Liver (tissue), 9 donors: Measurements from ENCODE around the gene GRAMD1C. TPM values are rescaled to one million over a fixed set of nuclear protein-coding genes. Genes with fewer than 3 reads are reported as not detected.

Experiments
- DNase-seq: peaks from one replicate; pipeline ENCODE4 v3.0.0-alpha.2; 2017; ENCODE audit warnings: low spot score
- H3K27ac ChIP-seq, 2 donors: one replicate each; pipeline ENCODE4 v1.7.0; 2013; ENCODE audit warnings: inconsistent platforms in 2 of 2, low read length in 2 of 2, control low read depth in 1 of 2, low read depth in 1 of 2, mild to moderate bottlenecking in 1 of 2
- H3K27me3 ChIP-seq, 4 donors: one replicate each; pipeline versions ENCODE4 v1.6.1 to v1.7.0; 2013; ENCODE audit warnings: low read length in 3 of 4, inconsistent platforms in 1 of 4, mild to moderate bottlenecking in 1 of 4, moderate library complexity in 1 of 4; ENCODE audit not compliant: control insufficient read depth in 4 of 4, insufficient read depth in 4 of 4
- H3K36me3 ChIP-seq, 4 donors: one replicate each; pipeline versions ENCODE4 v1.6.1 to v1.7.0; 2013; ENCODE audit warnings: low read length in 3 of 4, mild to moderate bottlenecking in 3 of 4, low read depth in 1 of 4, moderate library complexity in 1 of 4; ENCODE audit not compliant: control insufficient read depth in 4 of 4, insufficient read depth in 3 of 4
- H3K4me1 ChIP-seq, 4 donors: one replicate each; pipeline versions ENCODE4 v1.6.1 to v1.7.0; 2013; ENCODE audit warnings: low read length in 3 of 4, mild to moderate bottlenecking in 3 of 4, moderate library complexity in 1 of 4; ENCODE audit not compliant: control insufficient read depth in 4 of 4, insufficient read depth in 4 of 4
- H3K4me3 ChIP-seq, 3 donors: one replicate each; pipeline versions ENCODE4 v1.6.1 to v1.7.0; 2013; ENCODE audit warnings: low read length in 3 of 3, control low read depth in 1 of 3, low read depth in 1 of 3, mild to moderate bottlenecking in 1 of 3
- H3K9ac ChIP-seq, 2 donors: one replicate each; pipeline ENCODE4 v1.7.0; 2013; ENCODE audit warnings: low read length in 2 of 2, mild to moderate bottlenecking in 2 of 2, moderate library complexity in 2 of 2, control low read depth in 1 of 2, low read depth in 1 of 2
- H3K9me3 ChIP-seq, 4 donors: one replicate each; pipeline versions ENCODE4 v1.6.1 to v1.7.0; 2013; ENCODE audit warnings: low read length in 3 of 4; ENCODE audit not compliant: control insufficient read depth in 4 of 4
- CTCF ChIP-seq: fragments of 150-350 bp; IDR thresholded peaks from 2 replicates; pipeline ENCODE4 v1.5.1; 2017; ENCODE audit warnings: improper control_type of control experiment, low read depth, low read length; ENCODE audit not compliant: missing input control
- EGR1 ChIP-seq, 2 donors: IDR thresholded peaks; 2 replicates each; pipeline ENCODE4 v1.6.1; 2016 to 2018; ENCODE audit warnings: antibody characterized with exemption in 2 of 2, low read depth in 2 of 2
- FOXA1 ChIP-seq: IDR thresholded peaks from 2 replicates; pipeline ENCODE4 v1.6.1; 2016; ENCODE audit warnings: antibody characterized with exemption
- FOXA2 ChIP-seq: IDR thresholded peaks from 2 replicates; pipeline ENCODE4 v1.6.1; 2016; ENCODE audit warnings: antibody characterized with exemption
- GABPA ChIP-seq, 2 donors: IDR thresholded peaks in 1 of 2; conservative IDR thresholded peaks in 1 of 2; 2 replicates each; pipeline ENCODE4 v1.6.1; 2016; ENCODE audit warnings: antibody characterized with exemption in 2 of 2, mild to moderate bottlenecking in 1 of 2, moderate library complexity in 1 of 2
- HNF4A ChIP-seq, 2 donors: conservative IDR thresholded peaks; 2 replicates each; pipeline ENCODE4 v1.6.1; 2016; ENCODE audit warnings: antibody characterized with exemption in 2 of 2, mild to moderate bottlenecking in 2 of 2
- HNF4G ChIP-seq: IDR thresholded peaks from 2 replicates; pipeline ENCODE4 v1.6.1; 2016; ENCODE audit warnings: antibody characterized with exemption
- JUND ChIP-seq, 2 donors: IDR thresholded peaks; 2 replicates each; pipeline ENCODE4 v1.6.1; 2016; ENCODE audit warnings: antibody characterized with exemption in 2 of 2
- MAX ChIP-seq: IDR thresholded peaks from 2 replicates; pipeline ENCODE4 v1.6.1; 2016; ENCODE audit warnings: antibody characterized with exemption
- RAD21 ChIP-seq, 2 donors: IDR thresholded peaks; 2 replicates each; pipeline ENCODE4 v1.6.1; 2016; ENCODE audit warnings: antibody characterized with exemption in 2 of 2, mild to moderate bottlenecking in 2 of 2
- RXRA ChIP-seq, 2 donors: IDR thresholded peaks; 2 replicates each; pipeline ENCODE4 v1.6.1; 2017 to 2018; ENCODE audit warnings: antibody characterized with exemption in 2 of 2, mild to moderate bottlenecking in 1 of 2
- SP1 ChIP-seq: IDR thresholded peaks from 2 replicates; pipeline ENCODE4 v1.6.1; 2018; ENCODE audit warnings: antibody characterized with exemption, mild to moderate bottlenecking
- TAF1 ChIP-seq: conservative IDR thresholded peaks from 2 replicates; pipeline ENCODE4 v1.6.1; 2016; ENCODE audit warnings: antibody characterized with exemption, mild to moderate bottlenecking
- YY1 ChIP-seq: IDR thresholded peaks from 2 replicates; pipeline ENCODE4 v1.6.1; 2016; ENCODE audit warnings: antibody characterized with exemption, mild to moderate bottlenecking
- ZBTB33 ChIP-seq: IDR thresholded peaks from 2 replicates; pipeline ENCODE4 v1.6.1; 2016; ENCODE audit warnings: antibody characterized with exemption
- WGBS: extraction: QIAGEN DNeasy Blood & Tissue Kit; methylation state at CpG from one replicate; pipeline ENCODE4 v1.1.7; 2013; 5-methylcytosine and 5-hydroxymethylcytosine counted together
- polyA plus RNA-seq, 2 donors: library from polyadenylated mRNA; stranded (reverse) in 1 of 2; unstranded in 1 of 2; fragments of 200-250 nt in 1 of 2; fragments of >200 nt in 1 of 2; fragmentation: Nextera tagmentation in 1 of 2; extraction: Ambion mirVana in 1 of 2; gene quantifications; one replicate each; pipeline versions ENCODE4 v1.2.1 to v1.2.3, GENCODE V29; 2013 to 2015
- total RNA-seq, 2 donors: library from RNA; depleted of rRNA; stranded (reverse); fragments of >200 nt; gene quantifications; one replicate each; pipeline ENCODE4 v1.2.3, GENCODE V29; 2014
- TF ChIP-seq, protein P1 (sequence below): IDR thresholded peaks from 2 replicates; pipeline ENCODE4 v1.6.1; 2016; ENCODE audit warnings: antibody characterized with exemption
- TF ChIP-seq, protein P2 (sequence below): IDR thresholded peaks from 2 replicates; pipeline ENCODE4 v1.6.1; 2016; ENCODE audit warnings: antibody characterized with exemption, mild to moderate bottlenecking
- donor health status: healthy.
- donor health status: healthy.
- donor health status: healthy.
- donor health status: healthy.
- donor health status: healthy.

The GRAMD1C gene
- total and polyA plus RNA-seq, 4 donors = 2.3 to 17.0 (median 6.2) TPM

DNA sequence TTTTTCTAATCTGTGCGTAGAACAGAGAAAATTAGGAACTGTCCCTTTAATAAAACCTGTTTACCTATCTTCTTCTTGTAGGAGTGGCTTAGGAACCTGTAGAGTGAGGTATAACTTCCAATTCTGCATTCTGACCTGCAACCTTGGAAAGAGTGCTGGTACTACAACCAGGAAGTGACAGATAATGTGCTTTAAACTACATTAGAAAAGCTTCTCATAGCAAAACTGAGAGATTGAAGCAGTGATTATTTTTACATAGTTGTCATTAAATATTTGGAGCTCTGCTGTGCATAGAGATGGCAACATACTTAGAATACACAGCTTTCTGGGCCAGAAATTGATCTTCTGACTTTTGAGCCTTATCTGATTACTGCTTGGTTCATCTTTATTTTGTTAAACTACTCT is 58.8 kb downstream of the GRAMD1C start:
- no peaks in the 10 kb centered on the region for H3K36me3 ChIP-seq
- peak overlapping the region; percentile 74 to 78 for H3K27ac ChIP-seq
- no peak for DNase-seq
- H3K9ac ChIP-seq = peak overlapping the region; percentile 64 to 81
- no peaks in the 10 kb centered on the region for H3K9me3 ChIP-seq
- 12% methylated on average over 1 of the region's 1 CpG for WGBS
- peak overlapping the region; percentile 40 to 57 (median 50) for H3K4me3 ChIP-seq
- peaks cover 0 to 13% (median 3%) of the 10 kb centered on the region in 4 donors for H3K4me1 ChIP-seq
- no peaks in the 10 kb centered on the region for H3K27me3 ChIP-seq
- peak in 1 of 2 donors; percentile 42 for TF ChIP-seq JUND (IDR thresholded peaks at IDR 0.05)
- peak; percentile 14 for TF ChIP-seq HNF4G
- peak in 1 of 2 donors; percentile 27 for TF ChIP-seq RXRA (IDR thresholded peaks at IDR 0.05)
- TF ChIP-seq CTCF = no peak
- peak; percentile 68 for TF ChIP-seq MAX
- TF ChIP-seq TAF1 = peak; percentile 83
- TF ChIP-seq EGR1 (IDR thresholded peaks at IDR 0.05; ENCODE audit: low read depth in 2 of 2) = no peak
- TF ChIP-seq FOXA1 = no peak
- TF ChIP-seq SP1 = peak; percentile 57
- TF ChIP-seq GABPA (IDR thresholded peaks at IDR 0.05 in 1 of 2, conservative IDR thresholded peaks at IDR 0.05 in 1 of 2) = no peak
- TF ChIP-seq, protein P1, sequence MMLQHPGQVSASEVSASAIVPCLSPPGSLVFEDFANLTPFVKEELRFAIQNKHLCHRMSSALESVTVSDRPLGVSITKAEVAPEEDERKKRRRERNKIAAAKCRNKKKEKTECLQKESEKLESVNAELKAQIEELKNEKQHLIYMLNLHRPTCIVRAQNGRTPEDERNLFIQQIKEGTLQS = peak; percentile 34
- no peak for TF ChIP-seq ZBTB33
- TF ChIP-seq RAD21 (IDR thresholded peaks at IDR 0.05) = peak in 1 of 2 donors; percentile 31
- TF ChIP-seq FOXA2 = peak; percentile 31
- TF ChIP-seq YY1 = peak; percentile 55
- peak; percentile 43 to 46 for TF ChIP-seq HNF4A (conservative IDR thresholded peaks at IDR 0.05)

DNA sequence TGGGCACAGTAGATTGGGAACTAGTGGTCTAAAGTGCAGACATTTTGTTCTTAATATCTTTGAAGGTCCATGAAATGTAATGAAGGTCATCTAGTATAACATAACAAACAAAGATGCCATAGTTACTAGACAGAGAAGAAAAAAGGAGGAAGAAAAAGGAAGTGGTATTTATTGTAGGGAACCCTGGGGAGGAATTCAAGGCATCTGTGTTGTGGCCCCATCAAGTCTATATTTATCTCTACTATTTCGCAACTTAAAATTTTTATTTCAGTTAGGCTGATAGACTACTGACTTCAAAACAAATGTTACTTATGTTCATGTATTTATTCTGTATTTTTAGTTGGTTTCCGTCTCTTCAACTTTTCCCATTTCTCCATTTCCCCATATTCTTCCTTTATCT is 60.3 kb downstream of the GRAMD1C start:
- peaks cover 0 to 3% (median 0%) of the 10 kb centered on the region in 4 donors for H3K36me3 ChIP-seq
- TF ChIP-seq HNF4A (conservative IDR thresholded peaks at IDR 0.05) (peak in 1 of 2 donors; percentile 3), ZBTB33 (no peak), YY1 (no peak), FOXA1 (no peak)
- TF ChIP-seq, protein P2, sequence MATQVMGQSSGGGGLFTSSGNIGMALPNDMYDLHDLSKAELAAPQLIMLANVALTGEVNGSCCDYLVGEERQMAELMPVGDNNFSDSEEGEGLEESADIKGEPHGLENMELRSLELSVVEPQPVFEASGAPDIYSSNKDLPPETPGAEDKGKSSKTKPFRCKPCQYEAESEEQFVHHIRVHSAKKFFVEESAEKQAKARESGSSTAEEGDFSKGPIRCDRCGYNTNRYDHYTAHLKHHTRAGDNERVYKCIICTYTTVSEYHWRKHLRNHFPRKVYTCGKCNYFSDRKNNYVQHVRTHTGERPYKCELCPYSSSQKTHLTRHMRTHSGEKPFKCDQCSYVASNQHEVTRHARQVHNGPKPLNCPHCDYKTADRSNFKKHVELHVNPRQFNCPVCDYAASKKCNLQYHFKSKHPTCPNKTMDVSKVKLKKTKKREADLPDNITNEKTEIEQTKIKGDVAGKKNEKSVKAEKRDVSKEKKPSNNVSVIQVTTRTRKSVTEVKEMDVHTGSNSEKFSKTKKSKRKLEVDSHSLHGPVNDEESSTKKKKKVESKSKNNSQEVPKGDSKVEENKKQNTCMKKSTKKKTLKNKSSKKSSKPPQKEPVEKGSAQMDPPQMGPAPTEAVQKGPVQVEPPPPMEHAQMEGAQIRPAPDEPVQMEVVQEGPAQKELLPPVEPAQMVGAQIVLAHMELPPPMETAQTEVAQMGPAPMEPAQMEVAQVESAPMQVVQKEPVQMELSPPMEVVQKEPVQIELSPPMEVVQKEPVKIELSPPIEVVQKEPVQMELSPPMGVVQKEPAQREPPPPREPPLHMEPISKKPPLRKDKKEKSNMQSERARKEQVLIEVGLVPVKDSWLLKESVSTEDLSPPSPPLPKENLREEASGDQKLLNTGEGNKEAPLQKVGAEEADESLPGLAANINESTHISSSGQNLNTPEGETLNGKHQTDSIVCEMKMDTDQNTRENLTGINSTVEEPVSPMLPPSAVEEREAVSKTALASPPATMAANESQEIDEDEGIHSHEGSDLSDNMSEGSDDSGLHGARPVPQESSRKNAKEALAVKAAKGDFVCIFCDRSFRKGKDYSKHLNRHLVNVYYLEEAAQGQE = no peak
- peaks cover 0 to 13% (median 3%) of the 10 kb centered on the region in 4 donors for H3K4me1 ChIP-seq
- no peak for DNase-seq
- no peaks in the 10 kb centered on the region for H3K27me3 ChIP-seq
- H3K9me3 ChIP-seq = no peaks in the 10 kb centered on the region
- peak overlapping the region in 2 of 3 donors; percentile 40 to 47 for H3K4me3 ChIP-seq
- peak overlapping the region; percentile 6 to 33 for H3K27ac ChIP-seq
- peak overlapping the region in 1 of 2 donors; percentile 18 for H3K9ac ChIP-seq
- 27% methylated on average over 2 of the region's 2 CpGs for WGBS
